ENCODE measurements around the gene TGOLN2. TPM values are rescaled to one million over a fixed set of nuclear protein-coding genes. Genes with fewer than 3 reads are reported as not detected.
"Not testable (repeated sequence)": the region's sequence is repeated elsewhere in the genome, so short reads cannot be mapped to it uniquely, and the experiment has no call there.

Gene TGOLN2
- total RNA-seq, 1 donor from 2014 or later, result 72.4 TPM

DNA sequence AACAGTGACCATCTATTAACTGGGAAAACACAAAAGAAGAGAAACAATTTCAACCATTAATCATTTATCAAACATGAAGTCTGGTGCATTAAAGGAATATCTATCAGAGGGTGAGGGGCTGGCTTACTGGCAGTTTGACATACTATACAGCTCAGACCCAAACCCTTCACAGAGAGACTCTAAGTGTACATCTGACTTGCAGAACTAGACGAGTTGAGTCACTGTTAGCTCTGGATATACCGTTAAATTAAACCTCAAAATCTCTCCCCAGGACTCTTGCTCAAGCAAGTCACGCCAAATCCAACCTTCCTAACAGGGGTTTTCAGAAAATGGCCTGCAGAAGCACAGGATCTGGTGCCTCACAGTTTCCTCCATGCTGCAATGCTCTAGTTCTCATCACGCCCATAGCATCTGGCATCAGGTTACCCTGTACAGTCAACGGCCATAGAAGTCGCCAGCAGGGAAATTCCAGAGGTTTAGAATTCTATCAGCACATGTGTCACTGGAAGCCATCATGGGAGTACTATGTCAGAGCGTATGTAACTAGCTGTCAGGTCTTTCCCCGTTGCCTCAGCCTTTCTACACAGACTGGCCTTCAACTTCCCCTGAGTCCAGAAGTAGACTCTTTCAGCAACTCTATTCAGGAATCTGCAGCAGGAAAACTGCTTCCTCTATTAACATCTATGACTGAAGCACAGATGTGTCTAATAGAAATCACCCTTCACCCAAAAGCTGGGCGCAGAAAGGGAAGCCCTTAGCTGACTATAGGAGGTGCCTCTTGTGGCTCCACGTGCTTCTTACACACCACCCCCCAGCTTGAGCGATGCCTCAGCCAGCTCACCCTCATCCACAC, 9.3 kb downstream of the TGOLN2 start:
- TF ChIP-seq, protein P1, sequence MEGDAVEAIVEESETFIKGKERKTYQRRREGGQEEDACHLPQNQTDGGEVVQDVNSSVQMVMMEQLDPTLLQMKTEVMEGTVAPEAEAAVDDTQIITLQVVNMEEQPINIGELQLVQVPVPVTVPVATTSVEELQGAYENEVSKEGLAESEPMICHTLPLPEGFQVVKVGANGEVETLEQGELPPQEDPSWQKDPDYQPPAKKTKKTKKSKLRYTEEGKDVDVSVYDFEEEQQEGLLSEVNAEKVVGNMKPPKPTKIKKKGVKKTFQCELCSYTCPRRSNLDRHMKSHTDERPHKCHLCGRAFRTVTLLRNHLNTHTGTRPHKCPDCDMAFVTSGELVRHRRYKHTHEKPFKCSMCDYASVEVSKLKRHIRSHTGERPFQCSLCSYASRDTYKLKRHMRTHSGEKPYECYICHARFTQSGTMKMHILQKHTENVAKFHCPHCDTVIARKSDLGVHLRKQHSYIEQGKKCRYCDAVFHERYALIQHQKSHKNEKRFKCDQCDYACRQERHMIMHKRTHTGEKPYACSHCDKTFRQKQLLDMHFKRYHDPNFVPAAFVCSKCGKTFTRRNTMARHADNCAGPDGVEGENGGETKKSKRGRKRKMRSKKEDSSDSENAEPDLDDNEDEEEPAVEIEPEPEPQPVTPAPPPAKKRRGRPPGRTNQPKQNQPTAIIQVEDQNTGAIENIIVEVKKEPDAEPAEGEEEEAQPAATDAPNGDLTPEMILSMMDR (conservative IDR thresholded peaks at IDR 0.05; ENCODE audit: low read depth, low read length), result no peak
- DNase-seq (ENCODE audit: low read depth), result no peak
- no peak overlapping the region for H3K4me3 ChIP-seq (ENCODE audit: low read depth, low read length)

DNA sequence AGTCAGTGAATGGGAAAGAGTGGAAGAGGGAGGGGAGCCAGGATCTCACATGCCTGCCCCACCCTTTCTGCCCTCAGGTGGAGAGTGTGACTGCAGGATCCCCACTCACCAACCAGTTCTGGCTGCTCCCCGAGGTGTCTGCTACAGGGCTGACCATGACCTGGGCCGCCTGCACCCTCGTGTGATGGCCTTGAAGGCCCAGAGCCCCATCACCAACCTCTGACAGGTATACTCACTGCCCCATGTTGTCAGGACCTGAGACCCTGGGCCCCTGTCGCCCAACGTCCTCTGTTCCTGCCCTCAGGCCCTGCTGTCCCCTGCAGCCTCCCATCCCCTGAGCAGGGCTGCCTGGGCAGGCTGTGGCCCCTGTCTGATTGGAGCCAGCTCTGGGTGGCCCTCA, 11.9 kb downstream of the TGOLN2 start:
- not testable (repeated sequence) for H3K4me3 ChIP-seq (ENCODE audit: low read depth, low read length); DNase-seq (ENCODE audit: low read depth)

DNA sequence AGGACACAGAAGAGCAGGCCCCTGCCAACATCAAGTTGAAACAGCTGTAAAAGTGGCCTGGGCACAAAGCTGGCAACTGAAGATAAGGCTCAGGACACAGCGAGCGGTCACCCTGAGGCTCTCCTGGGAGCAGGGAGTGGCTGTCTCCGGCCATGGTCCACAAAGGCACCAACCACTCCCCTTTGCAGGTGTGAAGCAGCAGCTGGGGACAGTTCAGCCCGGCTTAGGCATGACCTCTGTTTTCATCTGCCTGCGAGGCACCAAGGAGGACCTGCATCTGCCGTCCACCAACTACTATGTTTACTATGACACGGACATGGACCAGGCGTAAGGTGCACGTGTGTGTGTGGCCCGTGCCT, 12.9 kb downstream of the TGOLN2 start:
- H3K4me3 ChIP-seq (ENCODE audit: low read depth, low read length), result no peak overlapping the region
- DNase-seq (ENCODE audit: low read depth), result no peak
- TF ChIP-seq, protein P1 (conservative IDR thresholded peaks at IDR 0.05; ENCODE audit: low read depth, low read length), result no peak

DNA sequence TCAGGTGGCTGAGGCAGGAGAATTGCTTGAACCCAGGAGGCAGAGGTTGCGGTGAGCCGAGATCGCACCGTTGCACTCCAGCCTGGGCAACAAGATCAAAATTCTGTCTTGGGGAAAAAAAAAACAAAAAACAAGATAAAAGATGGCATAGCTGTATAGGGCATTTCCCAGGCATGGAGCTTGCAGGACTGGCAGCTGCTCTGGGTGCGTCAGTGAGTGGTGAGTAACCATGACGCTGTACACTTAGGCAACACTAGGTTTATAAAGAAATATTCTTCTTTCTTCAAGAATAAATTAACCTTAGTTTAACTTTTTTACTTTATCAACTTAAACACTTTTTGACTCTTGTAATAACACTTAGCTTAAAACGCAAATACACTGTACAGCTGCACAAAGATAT, 15.4 kb downstream of the TGOLN2 start:
- no peak overlapping the region for H3K4me3 ChIP-seq (ENCODE audit: low read depth, low read length)
- DNase-seq (ENCODE audit: low read depth), result no peak
- TF ChIP-seq, protein P1 (conservative IDR thresholded peaks at IDR 0.05; ENCODE audit: low read depth, low read length), result no peak

DNA sequence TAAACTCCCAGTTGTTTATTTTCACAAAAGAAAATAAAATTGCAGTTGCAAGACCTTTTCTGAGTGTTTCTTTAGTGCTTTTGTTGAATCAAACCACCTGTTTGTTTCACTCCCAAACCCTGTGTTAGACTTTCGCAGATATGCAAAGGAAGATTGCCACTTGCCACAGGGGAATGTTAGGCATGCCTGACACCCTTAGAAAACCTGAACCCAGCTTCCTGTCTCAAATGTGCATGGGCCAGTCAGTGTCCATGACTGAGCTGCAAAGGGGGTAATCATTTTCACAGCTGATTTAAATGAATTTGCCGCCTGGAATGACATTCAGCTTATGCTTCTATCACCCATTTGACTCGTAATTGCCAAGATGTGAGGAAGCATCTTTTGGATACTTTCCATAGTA, 17.5 kb downstream of the TGOLN2 start:
- DNase-seq (ENCODE audit: low read depth), result no peak
- no peak overlapping the region for H3K4me3 ChIP-seq (ENCODE audit: low read depth, low read length)
- TF ChIP-seq, protein P1 (conservative IDR thresholded peaks at IDR 0.05; ENCODE audit: low read depth, low read length), result no peak

DNA sequence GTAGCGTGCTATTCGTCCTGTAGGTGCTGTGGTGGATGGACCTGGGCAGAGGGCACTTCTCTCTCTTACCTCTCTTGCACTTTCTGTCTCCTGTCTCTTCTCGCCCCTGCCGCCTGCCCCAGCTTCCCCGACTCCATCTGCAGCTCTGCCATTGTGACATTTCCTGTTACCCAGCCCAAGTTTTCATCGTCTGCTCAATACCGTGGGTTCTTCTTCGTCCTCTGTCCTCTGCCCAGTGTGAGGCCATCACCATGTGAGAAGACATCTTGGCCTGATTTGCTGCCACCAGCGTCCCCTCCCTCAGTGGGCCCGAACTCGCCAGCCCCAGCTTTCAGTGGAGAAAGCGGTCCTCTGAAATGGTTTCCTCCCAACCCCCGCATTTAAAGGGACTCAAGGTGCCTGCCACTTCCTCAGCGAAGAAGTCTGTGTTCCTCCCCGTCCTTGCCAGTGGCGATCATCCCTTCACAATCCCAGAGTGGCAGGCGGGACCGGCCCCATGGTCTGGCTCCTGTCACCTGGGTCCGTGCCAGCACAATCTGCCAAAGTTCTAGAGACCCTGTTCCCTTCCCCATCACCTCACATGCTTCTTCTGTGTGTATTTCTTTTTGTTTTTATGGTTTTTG, 18.0 kb downstream of the TGOLN2 start:
- no peak for DNase-seq (ENCODE audit: low read depth)
- TF ChIP-seq, protein P1 (conservative IDR thresholded peaks at IDR 0.05; ENCODE audit: low read depth, low read length), result peak; percentile 3
- peak overlapping the region; percentile 30 for H3K4me3 ChIP-seq (ENCODE audit: low read depth, low read length)

DNA sequence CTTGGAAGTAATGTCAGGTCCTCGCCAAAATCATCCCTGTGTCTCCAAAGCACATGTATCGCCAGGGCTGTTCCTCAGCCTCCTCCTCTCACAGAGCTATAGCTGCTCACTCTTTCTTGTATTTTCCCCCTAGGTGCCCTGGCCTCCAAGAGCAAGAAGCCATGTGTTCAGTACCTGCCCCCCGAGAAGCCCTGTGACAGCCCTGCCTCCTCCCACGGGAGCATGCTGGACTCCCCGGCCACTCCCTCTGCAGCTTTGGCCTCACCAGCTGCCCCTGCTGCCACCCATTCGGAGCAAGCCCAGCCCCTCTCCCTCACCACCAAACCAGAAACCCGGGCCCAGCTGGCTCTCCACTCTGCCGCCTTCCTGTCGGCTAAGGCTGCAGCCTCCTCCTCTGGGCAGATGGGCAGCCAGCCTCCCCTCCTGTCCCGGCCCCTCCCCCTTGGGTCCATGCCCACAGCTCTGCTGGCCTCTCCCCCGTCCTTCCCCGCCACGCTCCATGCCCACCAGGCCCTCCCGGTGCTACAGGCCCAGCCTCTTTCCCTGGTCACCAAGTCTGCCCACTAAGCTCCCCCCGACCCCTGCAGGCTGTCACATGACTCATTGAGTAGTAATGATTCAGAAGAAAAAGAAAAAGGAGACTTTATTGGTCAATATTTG, 18.8 kb downstream of the TGOLN2 start:
- TF ChIP-seq, protein P1 (conservative IDR thresholded peaks at IDR 0.05; ENCODE audit: low read depth, low read length), result no peak
- DNase-seq (ENCODE audit: low read depth), result no peak
- peak overlapping the region; percentile 43 for H3K4me3 ChIP-seq (ENCODE audit: low read depth, low read length)

All from epithelial cell of proximal tubule (primary cell).